ENCODE data around the gene PPT2. TPM values are rescaled to one million over a fixed set of nuclear protein-coding genes. Genes with fewer than 3 reads are reported as not detected.

Gene PPT2
- total RNA-seq, 6 experiments from 2014 or later, result 6.4 to 16.0 (median 8.9) TPM

GRCh38 chr6:32194825-32195651 lies 41.1 kb downstream of the PPT2 start:
- Histone ChIP-seq H3K4me3 (peak overlapping the region; percentile 30 to 48 (median 43)), H3K36me3 (no peaks in the 10 kb centered on the region), H3K4me1 (peaks cover 0 to 15% (median 7%) of the 10 kb centered on the region in 4 donors), H3K27me3 (no peaks in the 10 kb centered on the region), H3K9me3 (no peaks in the 10 kb centered on the region), H3K27ac (peak overlapping the region; percentile 70 to 75 (median 75))
- DNase-seq (no peak), ATAC-seq (no peak)
- intact Hi-C loops (cut with DNase I), result no loop called here
- WGBS (ENCODE audit: insufficient coverage, low coverage, low lambda C conversion rate, missing lambda C conversion rate), result 19% methylated on average over 14 of the region's 15 CpGs
- TF ChIP-seq, protein P1, sequence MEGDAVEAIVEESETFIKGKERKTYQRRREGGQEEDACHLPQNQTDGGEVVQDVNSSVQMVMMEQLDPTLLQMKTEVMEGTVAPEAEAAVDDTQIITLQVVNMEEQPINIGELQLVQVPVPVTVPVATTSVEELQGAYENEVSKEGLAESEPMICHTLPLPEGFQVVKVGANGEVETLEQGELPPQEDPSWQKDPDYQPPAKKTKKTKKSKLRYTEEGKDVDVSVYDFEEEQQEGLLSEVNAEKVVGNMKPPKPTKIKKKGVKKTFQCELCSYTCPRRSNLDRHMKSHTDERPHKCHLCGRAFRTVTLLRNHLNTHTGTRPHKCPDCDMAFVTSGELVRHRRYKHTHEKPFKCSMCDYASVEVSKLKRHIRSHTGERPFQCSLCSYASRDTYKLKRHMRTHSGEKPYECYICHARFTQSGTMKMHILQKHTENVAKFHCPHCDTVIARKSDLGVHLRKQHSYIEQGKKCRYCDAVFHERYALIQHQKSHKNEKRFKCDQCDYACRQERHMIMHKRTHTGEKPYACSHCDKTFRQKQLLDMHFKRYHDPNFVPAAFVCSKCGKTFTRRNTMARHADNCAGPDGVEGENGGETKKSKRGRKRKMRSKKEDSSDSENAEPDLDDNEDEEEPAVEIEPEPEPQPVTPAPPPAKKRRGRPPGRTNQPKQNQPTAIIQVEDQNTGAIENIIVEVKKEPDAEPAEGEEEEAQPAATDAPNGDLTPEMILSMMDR (IDR thresholded peaks at IDR 0.05), result peak; percentile 10 to 35 (median 26)
- TF ChIP-seq POLR2A (IDR thresholded peaks at IDR 0.05), result peak; percentile 49

GRCh38 chr6:32195652-32195901 lies 41.6 kb downstream of the PPT2 start:
- ATAC-seq (peak; percentile 81 to 91 (median 90)), DNase-seq (peak; percentile 100)
- H3K9me3 ChIP-seq, result no peaks in the 10 kb centered on the region
- peaks cover 0 to 15% (median 7%) of the 10 kb centered on the region in 4 donors for H3K4me1 ChIP-seq
- intact Hi-C loops (cut with DNase I), result no loop called here
- H3K4me3 ChIP-seq, result peak overlapping the region in 2 of 3 donors; percentile 78 to 87
- H3K27ac ChIP-seq, result peak overlapping the region in 2 of 3 donors; percentile 75 to 97
- TF ChIP-seq POLR2A (IDR thresholded peaks at IDR 0.05), result no peak
- TF ChIP-seq, protein P1 (IDR thresholded peaks at IDR 0.05), result peak; percentile 56 to 64 (median 58)
- 0% methylated on average over 6 of the region's 25 CpGs for WGBS (ENCODE audit: insufficient coverage, low coverage, low lambda C conversion rate, missing lambda C conversion rate)
- H3K27me3 ChIP-seq, result no peaks in the 10 kb centered on the region
- H3K36me3 ChIP-seq, result no peaks in the 10 kb centered on the region

GRCh38 chr6:32195902-32196681 lies 42.2 kb downstream of the PPT2 start:
- H3K27ac ChIP-seq, result peak overlapping the region; percentile 97 to 99 (median 99)
- DNase-seq (peak; percentile 85 to 93 (median 91)), ATAC-seq (peak; percentile 1 to 24 (median 9))
- no peaks in the 10 kb centered on the region for H3K27me3 ChIP-seq
- TF ChIP-seq, protein P1 (IDR thresholded peaks at IDR 0.05), result peak in 1 of 4 donors; percentile 4
- peak; percentile 99 for TF ChIP-seq POLR2A (IDR thresholded peaks at IDR 0.05)
- intact Hi-C loops (cut with DNase I), result no loop called here
- WGBS (ENCODE audit: insufficient coverage, low coverage, low lambda C conversion rate, missing lambda C conversion rate), result 2% methylated on average over 22 of the region's 58 CpGs
- H3K4me3 ChIP-seq, result peak overlapping the region; percentile 58 to 87 (median 78)
- H3K36me3 ChIP-seq, result no peaks in the 10 kb centered on the region
- peaks cover 0 to 11% (median 5%) of the 10 kb centered on the region in 4 donors for H3K4me1 ChIP-seq
- no peaks in the 10 kb centered on the region for H3K9me3 ChIP-seq

DNA sequence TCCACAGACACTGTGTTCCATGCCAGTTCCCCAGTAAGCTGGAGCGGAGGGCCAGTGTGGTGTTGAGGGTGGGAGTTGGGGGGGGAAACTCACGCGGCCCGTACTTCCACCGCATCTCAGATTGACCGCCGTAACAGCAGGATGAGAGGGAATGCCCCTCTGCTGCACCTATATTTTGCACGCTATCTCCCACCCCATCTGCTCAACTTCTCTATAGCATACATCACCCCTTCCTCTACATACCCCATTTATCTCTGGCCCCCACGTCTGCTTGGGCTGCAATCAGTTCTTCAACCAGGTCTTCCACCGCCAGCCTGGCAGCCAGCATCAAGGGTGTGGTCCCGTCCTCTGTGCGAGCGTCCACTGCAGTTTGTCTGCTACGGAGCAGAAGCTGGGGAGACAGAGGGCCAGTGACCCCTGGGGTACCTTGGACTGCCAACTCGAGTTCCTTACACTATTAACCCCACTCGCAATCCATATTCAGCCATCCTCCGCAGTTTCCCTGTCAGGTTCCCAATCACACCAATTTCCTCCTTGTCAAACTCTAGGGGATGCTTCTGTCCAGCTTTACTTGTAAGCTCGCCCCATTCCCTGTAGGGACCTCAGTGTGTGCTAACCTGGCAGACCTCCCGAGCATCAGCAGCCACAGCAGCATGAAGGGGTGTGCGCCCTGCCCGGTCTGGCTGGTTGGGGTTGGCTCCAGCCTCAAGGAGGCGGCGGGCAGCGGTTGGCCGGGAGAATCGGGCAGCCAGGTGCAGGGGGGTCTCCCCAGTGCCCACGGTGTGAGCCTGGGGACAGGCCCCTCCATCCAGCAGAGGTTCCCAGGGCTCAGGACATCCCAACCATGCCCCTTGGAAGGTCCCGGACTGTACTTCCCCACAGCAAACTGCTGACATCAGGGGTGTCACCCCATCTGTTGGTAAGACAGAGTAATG lies 43.0 kb downstream of the PPT2 start:
- WGBS (ENCODE audit: insufficient coverage, low coverage, low lambda C conversion rate, missing lambda C conversion rate), result 43% methylated on average over 14 of the region's 28 CpGs
- ATAC-seq (no peak), DNase-seq (no peak)
- TF ChIP-seq, protein P1 (IDR thresholded peaks at IDR 0.05), result no peak
- TF ChIP-seq POLR2A (IDR thresholded peaks at IDR 0.05), result no peak
- Histone ChIP-seq H3K9me3 (no peaks in the 10 kb centered on the region), H3K4me1 (peaks cover 0 to 11% (median 5%) of the 10 kb centered on the region in 4 donors), H3K36me3 (no peaks in the 10 kb centered on the region), H3K27ac (peak overlapping the region; percentile 97 to 99 (median 99)), H3K27me3 (no peaks in the 10 kb centered on the region), H3K4me3 (peak overlapping the region; percentile 58 to 87 (median 78))
- intact Hi-C loops (cut with DNase I), result no loop called here

All from right lobe of liver (tissue), 6 donors.